H9 (cell line): ENCODE data around the gene TRIM34. TPM values are rescaled to one million over a fixed set of nuclear protein-coding genes. Genes with fewer than 3 reads are reported as not detected.

ENCODE experiments used
- DNase-seq: peaks from one replicate; pipeline ENCODE4 v3.0.0-alpha.2; 2017
- H2AFZ ChIP-seq: one replicate; pipeline ENCODE4 v1.6.1; 2013; ENCODE audit warnings: mild to moderate bottlenecking, low read length, control low read depth, moderate library complexity
- H2AK5ac ChIP-seq: 2 replicates; pipeline ENCODE4 v1.6.1; 2013; ENCODE audit warnings: low read length, control low read depth, mixed read lengths; ENCODE audit not compliant: insufficient read length
- H2BK120ac ChIP-seq: one replicate; pipeline ENCODE4 v1.6.1; 2013; ENCODE audit warnings: low read depth, mild to moderate bottlenecking, low read length, control low read depth, inconsistent platforms; ENCODE audit not compliant: poor library complexity, severe bottlenecking
- H2BK12ac ChIP-seq: 2 replicates; pipeline ENCODE4 v1.6.1; 2013; ENCODE audit warnings: low read length, control low read depth, mixed read lengths, low read depth; ENCODE audit not compliant: insufficient read length
- H2BK15ac ChIP-seq: 2 replicates; pipeline ENCODE4 v1.6.1; 2013; ENCODE audit warnings: low read depth, low read length, control low read depth
- H2BK20ac ChIP-seq: one replicate; pipeline ENCODE4 v1.6.1; 2013; ENCODE audit warnings: low read depth, mild to moderate bottlenecking, low read length, control low read depth, inconsistent platforms; ENCODE audit not compliant: poor library complexity, severe bottlenecking
- H2BK5ac ChIP-seq: 2 replicates; pipeline ENCODE4 v1.6.1; 2013; ENCODE audit warnings: low read length, control low read depth, mixed read lengths; ENCODE audit not compliant: insufficient read length
- H3K14ac ChIP-seq: 2 replicates; pipeline ENCODE4 v1.6.1; 2013; ENCODE audit warnings: low read length, control low read depth; ENCODE audit not compliant: insufficient read depth
- H3K18ac ChIP-seq: 2 replicates; pipeline ENCODE4 v1.6.1; 2013; ENCODE audit warnings: low read depth, mild to moderate bottlenecking, mixed read lengths, low read length, control low read depth; ENCODE audit not compliant: insufficient read length
- H3K23ac ChIP-seq: 2 replicates; pipeline ENCODE4 v1.6.1; 2013; ENCODE audit warnings: low read length, control low read depth, mixed read lengths, low read depth; ENCODE audit not compliant: insufficient read length
- H3K23me2 ChIP-seq: 2 replicates; pipeline ENCODE4 v1.6.1; 2013; ENCODE audit warnings: low read depth, mild to moderate bottlenecking, mixed read lengths, low read length, control low read depth; ENCODE audit not compliant: insufficient read length, poor library complexity, severe bottlenecking
- H3K27ac ChIP-seq: 2 replicates; pipeline ENCODE4 v1.5.1; 2013; ENCODE audit warnings: low read length, control low read depth, mixed read lengths, low read depth; ENCODE audit not compliant: insufficient read length
- H3K27me3 ChIP-seq: 2 replicates; pipeline ENCODE4 v1.6.1; 2013; ENCODE audit warnings: low read length, control low read depth, inconsistent platforms; ENCODE audit not compliant: insufficient read depth
- H3K4ac ChIP-seq: 2 replicates; pipeline ENCODE4 v1.6.1; 2013; ENCODE audit warnings: low read depth, mild to moderate bottlenecking, control low read depth, inconsistent platforms, low read length, moderate library complexity
- H3K4me1 ChIP-seq: 2 replicates; pipeline ENCODE4 v1.6.1; 2013; ENCODE audit warnings: low read length, control low read depth, inconsistent platforms; ENCODE audit not compliant: insufficient read depth
- H3K4me2 ChIP-seq: 2 replicates; pipeline ENCODE4 v1.6.1; 2013; ENCODE audit warnings: low read length, control low read depth, mixed read lengths; ENCODE audit not compliant: insufficient read length, insufficient read depth
- H3K56ac ChIP-seq: 2 replicates; pipeline ENCODE4 v1.6.1; 2013; ENCODE audit warnings: low read depth, mild to moderate bottlenecking, mixed read lengths, low read length, control low read depth; ENCODE audit not compliant: insufficient read length
- H3K79me1 ChIP-seq: 2 replicates; pipeline ENCODE4 v1.6.1; 2013; ENCODE audit warnings: low read depth, mild to moderate bottlenecking, moderate library complexity, low read length, control low read depth, inconsistent platforms; ENCODE audit not compliant: insufficient read depth, poor library complexity, severe bottlenecking
- H3K79me2 ChIP-seq: 2 replicates; pipeline ENCODE4 v1.6.1; 2013; ENCODE audit warnings: low read length, control low read depth, inconsistent platforms; ENCODE audit not compliant: insufficient read depth
- H3K9ac ChIP-seq: 2 replicates; pipeline ENCODE4 v1.6.1; 2013; ENCODE audit warnings: low read length, control low read depth, mixed read lengths; ENCODE audit not compliant: insufficient read length; ENCODE audit errors: extremely low read depth
- H3K9me3 ChIP-seq: one replicate; pipeline ENCODE4 v1.6.1; 2013; ENCODE audit warnings: low read depth, low read length, inconsistent platforms; ENCODE audit not compliant: control insufficient read depth
- H3T11ph ChIP-seq: one replicate; pipeline ENCODE4 v1.6.1; 2013; ENCODE audit warnings: mild to moderate bottlenecking, low read length, control low read depth, inconsistent platforms
- H4K20me1 ChIP-seq: one replicate; pipeline ENCODE4 v1.6.1; 2013; ENCODE audit not compliant: control insufficient read depth, insufficient read length, insufficient read depth
- H4K5ac ChIP-seq: 2 replicates; pipeline ENCODE4 v1.6.1; 2013; ENCODE audit warnings: low read depth, mild to moderate bottlenecking, mixed read lengths, low read length, control low read depth; ENCODE audit not compliant: insufficient read length
- H4K8ac ChIP-seq: replicated peaks from 2 replicates; pipeline ENCODE4 v1.6.1; 2013; ENCODE audit warnings: low read length, control low read depth, mixed read lengths, low read depth; ENCODE audit not compliant: insufficient read length
- H4K91ac ChIP-seq: 2 replicates; pipeline ENCODE4 v1.6.1; 2013; ENCODE audit warnings: low read depth, mild to moderate bottlenecking, moderate library complexity, mixed read lengths, low read length, control low read depth; ENCODE audit not compliant: insufficient read length
- H3K27ac Mint-ChIP-seq, 3 experiments: 2 replicates in 2 of 3; 3 replicates in 1 of 3; pipeline ENCODE4 v1.8.0; 2020 to 2021; ENCODE audit warnings: mixed read lengths in 3 of 3, mild to moderate bottlenecking in 1 of 3, moderate library complexity in 1 of 3
- H3K27me3 Mint-ChIP-seq: 2 replicates; pipeline ENCODE4 v1.8.0; 2021; ENCODE audit warnings: low read depth, mild to moderate bottlenecking, moderate library complexity, mixed read lengths
- H3K36me3 Mint-ChIP-seq, 3 experiments: 2 replicates in 2 of 3; 3 replicates in 1 of 3; pipeline ENCODE4 v1.8.0; 2020 to 2021; ENCODE audit warnings: low read depth in 3 of 3, mixed read lengths in 3 of 3; ENCODE audit not compliant: insufficient read depth in 1 of 3
- H3K4me1 Mint-ChIP-seq, 2 experiments: 2 replicates each; pipeline ENCODE4 v1.8.0; 2020; ENCODE audit warnings: mixed read lengths in 2 of 2
- H3K4me3 Mint-ChIP-seq, 2 experiments: 2 replicates in 1 of 2; 3 replicates in 1 of 2; pipeline ENCODE4 v1.8.0; 2020 to 2021; ENCODE audit warnings: mild to moderate bottlenecking in 2 of 2, mixed read lengths in 2 of 2, moderate library complexity in 1 of 2
- H3K9me3 Mint-ChIP-seq, 2 experiments: 2 replicates in 1 of 2; 3 replicates in 1 of 2; pipeline ENCODE4 v1.8.0; 2020; ENCODE audit warnings: mild to moderate bottlenecking in 2 of 2, mixed read lengths in 2 of 2, moderate library complexity in 1 of 2
- WGBS: extraction: QIAGEN DNeasy Blood & Tissue Kit; methylation state at CpG from one replicate; pipeline ENCODE4 v1.1.7; 2013; ENCODE audit warnings: missing lambda C conversion rate, low lambda C conversion rate, mixed read lengths; ENCODE audit not compliant: insufficient read length; ENCODE audit errors: extremely low coverage; 5-methylcytosine and 5-hydroxymethylcytosine counted together
- total RNA-seq: library from RNA; stranded (reverse); gene quantifications from 2 replicates; pipeline ENCODE4 v1.2.1, GENCODE V29; 2021
- TF ChIP-seq, protein P1 (sequence below): fragments of 200-600 bp; sonication (generic); conservative IDR thresholded peaks from 3 replicates; pipeline ENCODE4 v1.8.0; 2021; ENCODE audit warnings: antibody characterized with exemption, mild to moderate bottlenecking

Gene TRIM34
- total RNA-seq, 1 experiment from 2014 or later, result 0.59 TPM

DNA sequence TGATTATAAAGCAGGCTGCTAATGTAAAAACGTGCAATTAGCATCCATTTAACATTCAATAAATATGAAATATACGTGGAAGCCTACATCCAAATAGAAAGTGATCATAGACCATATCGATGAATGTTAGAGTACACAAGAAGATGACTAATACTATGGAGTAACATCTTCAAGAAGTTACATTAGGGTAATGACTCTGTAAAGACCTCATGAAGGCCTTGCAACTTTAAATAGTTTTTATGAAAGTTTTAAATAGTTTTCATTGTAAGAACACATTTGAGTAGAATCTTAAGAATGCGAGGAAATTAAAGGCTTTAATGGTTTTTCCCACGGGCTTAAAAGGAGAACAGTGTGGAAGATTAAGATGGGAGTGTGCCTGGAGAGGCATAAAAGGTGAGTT, 1.4 kb downstream of the TRIM34 start:
- Histone ChIP-seq H4K8ac (no peak overlapping the region), H2BK12ac (no peak overlapping the region), H3K4me2 (no peak overlapping the region), H2BK5ac (no peak overlapping the region), H2AFZ (no peak overlapping the region), H3K79me1 (no peaks in the 10 kb centered on the region), H4K20me1 (no peaks in the 10 kb centered on the region), H2AK5ac (no peak overlapping the region), H3K23ac (no peak overlapping the region), H3K27me3 (no peaks in the 10 kb centered on the region; the same call in 1 of the 2 replicates), H4K91ac (no peak overlapping the region), H3K18ac (no peak overlapping the region), H2BK15ac (no peak overlapping the region), H4K5ac (no peak overlapping the region), H3T11ph (no peak overlapping the region), H3K79me2 (no peaks in the 10 kb centered on the region; the same call in 1 of the 2 replicates), H3K4me1 (peaks cover 13% of the 10 kb centered on the region; the same call in 1 of the 2 replicates), H3K56ac (no peak overlapping the region), H3K23me2 (no peaks in the 10 kb centered on the region), H3K9me3 (no peaks in the 10 kb centered on the region), H3K4ac (no peak overlapping the region), H3K9ac (no peak overlapping the region), H3K14ac (no peak overlapping the region), H3K27ac (no peak overlapping the region), H2BK120ac (no peak overlapping the region), H2BK20ac (no peak overlapping the region)
- H3K9me3 Mint-ChIP-seq, result no peaks in the 10 kb centered on the region; a peak in 1 of 5 replicates
- DNase-seq, result no peak
- H3K27ac Mint-ChIP-seq, result no peak overlapping the region
- H3K27me3 Mint-ChIP-seq, result 0 out of 2 replicates have a peak, but pooled peaks cover 2% of the 10 kb centered on the region
- WGBS, result no CpG with 5 or more reads among the region's 5 CpGs
- TF ChIP-seq, protein P1, sequence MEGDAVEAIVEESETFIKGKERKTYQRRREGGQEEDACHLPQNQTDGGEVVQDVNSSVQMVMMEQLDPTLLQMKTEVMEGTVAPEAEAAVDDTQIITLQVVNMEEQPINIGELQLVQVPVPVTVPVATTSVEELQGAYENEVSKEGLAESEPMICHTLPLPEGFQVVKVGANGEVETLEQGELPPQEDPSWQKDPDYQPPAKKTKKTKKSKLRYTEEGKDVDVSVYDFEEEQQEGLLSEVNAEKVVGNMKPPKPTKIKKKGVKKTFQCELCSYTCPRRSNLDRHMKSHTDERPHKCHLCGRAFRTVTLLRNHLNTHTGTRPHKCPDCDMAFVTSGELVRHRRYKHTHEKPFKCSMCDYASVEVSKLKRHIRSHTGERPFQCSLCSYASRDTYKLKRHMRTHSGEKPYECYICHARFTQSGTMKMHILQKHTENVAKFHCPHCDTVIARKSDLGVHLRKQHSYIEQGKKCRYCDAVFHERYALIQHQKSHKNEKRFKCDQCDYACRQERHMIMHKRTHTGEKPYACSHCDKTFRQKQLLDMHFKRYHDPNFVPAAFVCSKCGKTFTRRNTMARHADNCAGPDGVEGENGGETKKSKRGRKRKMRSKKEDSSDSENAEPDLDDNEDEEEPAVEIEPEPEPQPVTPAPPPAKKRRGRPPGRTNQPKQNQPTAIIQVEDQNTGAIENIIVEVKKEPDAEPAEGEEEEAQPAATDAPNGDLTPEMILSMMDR, result no peak
- H3K4me3 Mint-ChIP-seq, result no peak overlapping the region
- peaks cover 19 to 26% of the 10 kb centered on the region in 2 experiments for H3K4me1 Mint-ChIP-seq
- H3K36me3 Mint-ChIP-seq, result no peaks in the 10 kb centered on the region
